Right forelimb (tissue), 1 donor: ENCODE measurements around the gene CD53.
"Not testable (repeated sequence)": the region's sequence is repeated elsewhere in the genome, so short reads cannot be mapped to it uniquely, and the experiment has no call there.

Experiments used
- DNase-seq: peaks from one replicate; pipeline ENCODE4 v3.0.0-alpha.2; 2018

Gene CD53

DNA sequence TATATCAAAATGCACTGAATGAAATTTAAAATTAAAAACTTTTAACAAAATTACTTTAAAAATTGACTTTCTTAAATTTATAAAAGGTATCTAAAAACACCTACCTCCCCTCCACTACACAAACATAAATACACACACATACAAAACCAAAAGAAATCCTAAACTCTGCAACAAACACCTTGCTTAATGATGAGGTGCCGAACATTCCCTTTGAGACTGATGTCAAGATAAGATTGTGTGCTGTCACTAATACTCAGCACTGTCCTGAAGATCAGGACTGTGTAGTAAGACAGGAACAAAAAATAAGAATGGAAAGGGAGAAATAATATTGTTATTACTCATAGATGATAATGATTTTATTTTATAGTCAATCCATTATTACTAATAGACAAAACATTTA is 45.1 kb downstream of the CD53 start:
- DNase-seq, result no peak

- DNase-seq, result no peak
Observed at GRCh38 chr1:110921953-110922352, 49.0 kb downstream of the CD53 start.

GRCh38 chr1:110927484-110928075 is 54.6 kb downstream of the CD53 start:
- DNase-seq, result no peak

- no peak for DNase-seq
Observed at GRCh38 chr1:110928191-110928590, 55.2 kb downstream of the CD53 start.

DNA sequence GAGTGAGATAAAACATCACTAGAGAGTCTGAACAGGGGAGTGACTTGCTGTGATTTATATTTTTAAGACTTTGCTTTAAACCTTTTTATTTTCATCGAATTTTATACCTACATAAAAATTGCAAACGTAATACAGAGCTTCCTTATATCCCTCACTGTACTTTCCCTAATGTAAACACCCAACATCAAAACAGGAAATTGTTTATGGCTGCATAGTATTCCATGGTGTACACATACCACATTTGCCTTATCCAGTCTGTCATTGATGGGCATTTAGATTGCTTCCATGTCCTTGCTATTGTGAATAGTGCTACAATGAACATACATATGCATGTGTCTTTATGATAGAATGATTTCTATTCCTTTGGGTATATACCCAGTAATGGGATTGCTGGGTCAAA is 56.0 kb downstream of the CD53 start:
- no peak for DNase-seq

DNA sequence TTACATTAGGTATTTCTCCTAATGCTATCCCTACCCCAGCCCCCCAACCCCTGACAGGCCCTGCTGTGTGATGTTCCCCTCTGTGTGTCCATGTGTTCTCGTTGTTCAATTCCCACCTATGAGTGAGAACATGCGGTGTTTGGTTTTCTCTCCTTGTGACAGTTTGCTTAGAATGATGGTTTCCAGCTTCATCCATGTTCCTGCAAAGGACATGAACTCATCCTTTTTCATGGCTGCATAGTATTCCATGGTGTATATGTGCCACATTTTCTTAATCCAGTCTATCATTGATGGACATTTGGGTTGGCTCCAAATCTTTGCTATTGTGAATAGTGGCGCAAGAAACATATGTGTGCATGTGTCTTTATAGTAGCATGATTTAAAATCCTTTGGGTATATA is 58.1 kb downstream of the CD53 start:
- not testable (repeated sequence) for DNase-seq

DNA sequence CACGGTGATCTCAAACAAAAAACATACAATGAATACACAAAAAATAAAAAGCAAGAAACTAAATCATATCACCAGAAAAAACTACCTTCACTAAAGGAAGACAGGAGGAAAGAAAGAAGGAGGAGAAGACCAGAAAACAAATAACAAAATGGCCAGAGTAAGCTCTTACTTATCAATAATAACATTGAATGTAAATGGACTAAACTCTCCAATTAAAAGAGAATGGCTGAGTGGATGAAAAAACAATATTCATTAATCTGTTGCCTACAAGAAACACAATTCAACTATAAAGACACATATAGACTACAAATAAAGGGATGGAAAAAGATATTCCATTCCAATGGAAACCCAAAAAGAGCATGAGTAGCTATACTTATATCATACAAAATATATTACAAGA is 63.6 kb downstream of the CD53 start:
- no peak for DNase-seq

- no peak for DNase-seq
Observed at GRCh38 chr1:110944806-110945205, 71.9 kb downstream of the CD53 start.

GRCh38 chr1:110945626-110946025 is 72.7 kb downstream of the CD53 start:
- DNase-seq, result no peak

DNA sequence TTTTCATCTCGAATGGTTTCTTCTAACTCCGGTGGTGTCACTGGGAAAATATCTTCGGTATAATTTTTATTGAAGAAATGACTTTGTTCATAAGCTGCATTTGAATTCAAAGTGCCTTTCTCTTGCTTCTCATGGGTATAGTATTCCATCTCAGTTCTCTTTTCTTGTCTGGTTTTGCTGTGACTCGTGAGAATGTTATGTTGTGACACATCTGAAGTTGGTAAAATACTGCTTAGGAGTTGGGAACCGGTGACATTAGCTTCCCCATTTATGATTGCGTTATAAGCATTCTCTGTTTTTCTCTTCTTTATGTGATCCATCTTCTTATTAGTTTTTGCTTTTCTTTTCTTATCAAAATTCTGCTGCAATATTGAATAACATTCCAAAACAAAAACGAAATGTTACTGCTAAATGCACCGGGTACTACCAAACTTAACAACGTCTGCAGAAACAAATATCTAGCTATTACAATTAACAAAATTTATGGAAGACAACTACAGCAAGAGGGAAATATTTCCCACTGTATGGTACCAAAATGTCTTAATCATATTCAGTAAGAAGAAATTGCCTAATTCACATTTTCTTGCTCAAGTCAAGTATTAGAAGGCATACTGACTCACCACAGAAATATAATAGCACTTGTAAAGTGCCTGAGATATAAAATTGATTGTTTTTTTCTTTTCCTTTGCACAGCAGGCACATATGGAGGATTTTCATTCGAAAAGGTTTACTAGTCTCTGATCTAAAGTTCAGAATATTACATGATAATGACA is 75.3 kb downstream of the CD53 start:
- no peak for DNase-seq
